D721Med (cell line): ENCODE data around the gene ERCC5.

ENCODE experiments used
- DNase-seq: peaks from one replicate; pipeline ENCODE4 v3.0.0; 2011; ENCODE audit warnings: low spot score; ENCODE audit not compliant: insufficient read length
- FAIRE-seq: peaks from 2 replicates; lab custom pipeline; 2011; peaks lifted over from hg19 to GRCh38; lab: Jason Lieb, UNC
- TF ChIP-seq, protein P1 (sequence below): IDR thresholded peaks from 2 replicates; pipeline ENCODE4 v1.5.1; 2012; ENCODE audit warnings: mild to moderate bottlenecking, control low read depth; ENCODE audit not compliant: insufficient read depth; ENCODE audit errors: missing control alignments

ERCC5 gene

DNA sequence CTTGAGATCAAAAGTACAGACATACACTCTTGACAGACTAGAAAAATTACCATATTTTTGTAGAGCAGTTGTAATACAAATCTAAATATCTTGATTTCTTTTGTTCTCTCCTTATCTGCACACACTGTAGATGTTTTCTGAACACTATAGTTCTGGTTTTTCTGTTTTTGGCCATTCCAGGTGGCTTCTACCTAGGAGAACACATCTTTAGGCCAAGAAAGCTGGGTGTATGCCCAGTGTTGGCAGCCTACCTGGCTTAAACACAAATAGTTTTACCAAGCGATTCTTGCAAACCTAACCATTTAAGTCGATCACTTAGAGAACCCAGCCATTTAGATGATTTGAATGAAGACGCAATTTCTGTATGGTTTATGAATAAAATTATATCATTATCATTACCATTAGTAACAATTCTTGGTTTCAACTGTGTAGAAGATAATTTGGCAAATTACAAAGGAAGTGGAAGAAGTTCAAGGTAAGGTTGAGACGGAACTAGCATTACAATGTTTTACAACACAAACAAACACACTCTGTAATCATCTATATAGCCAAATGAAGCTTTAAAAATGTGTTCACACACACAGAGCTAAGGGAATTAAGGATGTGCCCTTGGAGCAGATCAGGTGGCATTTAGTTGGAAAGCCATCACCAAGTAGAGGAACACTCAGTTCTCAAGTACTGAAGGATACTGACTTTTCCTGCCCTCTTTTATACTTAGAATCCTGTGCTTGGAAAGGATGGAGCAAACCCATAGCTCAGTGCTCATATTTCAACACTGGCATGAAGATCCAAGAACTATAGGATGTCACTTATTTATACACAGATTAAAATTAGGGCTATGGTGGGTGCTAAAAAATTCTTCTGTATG is 36.2 kb downstream of the ERCC5 start:
- TF ChIP-seq, protein P1, sequence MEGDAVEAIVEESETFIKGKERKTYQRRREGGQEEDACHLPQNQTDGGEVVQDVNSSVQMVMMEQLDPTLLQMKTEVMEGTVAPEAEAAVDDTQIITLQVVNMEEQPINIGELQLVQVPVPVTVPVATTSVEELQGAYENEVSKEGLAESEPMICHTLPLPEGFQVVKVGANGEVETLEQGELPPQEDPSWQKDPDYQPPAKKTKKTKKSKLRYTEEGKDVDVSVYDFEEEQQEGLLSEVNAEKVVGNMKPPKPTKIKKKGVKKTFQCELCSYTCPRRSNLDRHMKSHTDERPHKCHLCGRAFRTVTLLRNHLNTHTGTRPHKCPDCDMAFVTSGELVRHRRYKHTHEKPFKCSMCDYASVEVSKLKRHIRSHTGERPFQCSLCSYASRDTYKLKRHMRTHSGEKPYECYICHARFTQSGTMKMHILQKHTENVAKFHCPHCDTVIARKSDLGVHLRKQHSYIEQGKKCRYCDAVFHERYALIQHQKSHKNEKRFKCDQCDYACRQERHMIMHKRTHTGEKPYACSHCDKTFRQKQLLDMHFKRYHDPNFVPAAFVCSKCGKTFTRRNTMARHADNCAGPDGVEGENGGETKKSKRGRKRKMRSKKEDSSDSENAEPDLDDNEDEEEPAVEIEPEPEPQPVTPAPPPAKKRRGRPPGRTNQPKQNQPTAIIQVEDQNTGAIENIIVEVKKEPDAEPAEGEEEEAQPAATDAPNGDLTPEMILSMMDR = no peak
- FAIRE-seq = no peak
- no peak for DNase-seq

DNA sequence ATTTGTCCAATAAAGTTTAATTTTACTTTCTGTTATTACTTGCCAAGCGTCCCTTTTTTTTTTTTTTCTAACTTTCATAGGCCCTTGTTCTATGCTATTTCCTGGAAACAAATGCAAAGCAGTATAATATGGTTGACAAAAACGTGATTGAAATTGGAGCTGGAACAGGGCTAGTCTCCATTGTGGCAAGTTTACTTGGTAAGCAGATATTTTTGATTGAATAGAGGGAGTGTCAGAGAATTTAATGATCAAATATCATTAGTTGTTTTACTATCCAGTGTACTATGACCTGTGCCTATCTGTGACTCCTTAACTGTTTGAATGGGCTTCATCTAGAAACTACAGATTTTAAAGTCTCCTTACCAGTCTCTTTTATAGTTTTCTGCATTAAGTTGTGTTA is 46.7 kb downstream of the ERCC5 start:
- no peak for FAIRE-seq
- TF ChIP-seq, protein P1 = no peak
- DNase-seq = no peak

DNA sequence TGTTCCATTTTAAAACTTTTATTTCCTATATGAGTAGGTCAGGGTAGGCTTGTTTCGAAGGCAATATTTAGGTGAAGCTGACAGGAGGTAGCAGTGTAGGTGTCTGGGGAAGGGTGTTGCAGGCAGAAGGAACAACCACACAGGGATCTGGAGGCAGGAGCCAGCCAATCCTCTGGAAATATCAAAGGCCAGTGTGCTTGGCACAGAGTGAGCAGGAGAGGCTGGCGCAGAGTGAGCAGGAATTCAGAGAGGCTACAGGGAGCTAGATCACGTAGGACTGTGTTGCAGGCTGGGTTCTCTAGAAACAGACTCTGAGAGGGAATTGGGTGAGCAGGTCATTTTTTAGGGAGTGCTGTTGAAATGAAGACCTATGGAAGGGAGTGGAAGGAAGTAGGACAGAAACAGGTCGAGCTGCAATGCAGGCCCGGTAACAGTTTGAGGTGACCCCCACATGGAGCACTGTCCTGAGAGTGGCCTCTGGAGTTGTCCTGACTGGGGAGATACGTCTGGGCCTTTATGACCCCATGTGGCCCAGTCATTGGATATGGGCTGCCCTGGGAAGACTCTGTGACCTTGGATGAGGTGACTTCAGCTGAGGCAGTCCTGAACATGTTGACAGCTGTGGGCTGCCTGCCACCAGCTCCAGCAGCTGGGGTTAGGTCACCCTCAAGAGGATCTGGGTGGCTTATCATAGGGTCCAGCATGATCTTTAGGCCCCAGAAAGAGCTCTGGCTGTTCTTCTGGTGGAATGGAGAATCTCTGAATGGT is 51.7 kb downstream of the ERCC5 start:
- no peak for FAIRE-seq
- no peak for DNase-seq
- TF ChIP-seq, protein P1 = no peak

DNA sequence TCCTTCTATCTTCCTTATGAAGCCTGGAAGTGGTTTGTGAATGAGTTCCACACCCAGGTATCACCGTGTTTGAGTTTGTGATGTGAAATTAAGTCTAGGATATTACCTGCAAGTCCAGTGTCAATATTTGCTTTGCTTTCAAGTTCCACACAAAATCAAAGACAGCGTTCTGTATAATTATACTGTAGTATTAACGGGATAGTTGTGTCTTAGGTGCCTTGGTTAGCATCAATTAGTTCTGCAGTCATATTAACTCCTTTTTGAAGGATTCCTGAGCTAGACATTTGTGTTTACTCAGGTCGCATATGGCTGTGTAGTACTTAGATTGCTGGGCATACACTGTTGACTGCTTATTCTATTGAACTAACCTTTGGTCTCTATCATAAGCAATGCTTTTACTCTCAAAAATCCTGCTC is 54.4 kb downstream of the ERCC5 start:
- DNase-seq (no peak), FAIRE-seq (no peak)
- TF ChIP-seq, protein P1 = no peak

DNA sequence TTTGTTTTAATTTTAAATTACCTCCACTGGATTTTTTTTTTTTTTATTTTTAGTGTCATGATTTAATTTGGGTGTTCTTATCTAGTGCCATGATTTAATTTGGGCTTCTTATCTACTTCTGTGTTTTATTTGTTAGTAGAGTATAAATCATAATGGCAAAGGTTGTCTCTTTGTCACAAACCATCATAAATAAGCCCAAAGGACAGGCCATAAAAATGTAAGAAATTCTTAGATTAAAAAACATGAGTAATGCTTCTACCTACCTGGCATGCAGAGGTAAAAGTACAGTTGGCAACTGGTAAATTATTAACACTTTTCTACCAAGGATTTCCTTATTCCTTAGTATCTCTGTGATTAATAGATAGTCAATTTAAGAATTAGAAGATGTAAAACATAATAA is 55.2 kb downstream of the ERCC5 start:
- FAIRE-seq = no peak
- no peak for DNase-seq
- TF ChIP-seq, protein P1 = no peak

DNA sequence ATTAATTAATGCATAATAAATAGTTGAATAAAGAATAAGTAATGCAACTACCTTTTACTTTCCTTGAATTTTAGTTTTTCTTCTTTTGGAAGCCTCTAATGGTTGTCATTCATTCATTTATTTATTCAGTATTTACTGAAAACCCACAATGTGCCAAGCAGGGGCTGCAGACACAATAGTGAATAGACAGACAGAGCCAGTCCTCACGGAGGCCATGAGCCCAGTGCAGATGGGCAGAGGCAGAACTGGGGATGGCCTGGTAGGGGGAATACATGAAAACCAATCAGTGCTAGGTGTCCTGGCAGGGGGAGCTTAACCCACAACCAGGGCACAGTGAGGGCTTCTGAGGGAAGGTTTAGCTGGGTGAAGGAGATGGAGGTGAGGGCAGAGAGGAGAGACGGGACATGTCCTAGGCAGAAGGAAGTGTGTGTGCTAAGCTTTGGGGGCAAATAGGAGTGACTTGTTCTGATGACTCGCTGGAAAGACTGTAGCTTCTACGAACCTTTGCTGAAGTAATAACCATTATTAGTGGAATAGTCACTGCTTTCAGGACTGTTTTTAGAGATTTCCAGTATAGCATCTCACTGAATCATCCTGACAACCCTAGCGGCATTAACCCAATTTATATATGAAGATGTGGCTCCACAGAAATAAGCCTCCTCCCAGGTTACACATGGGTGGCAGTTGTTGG is 55.9 kb downstream of the ERCC5 start:
- TF ChIP-seq, protein P1 = no peak
- no peak for DNase-seq
- no peak for FAIRE-seq
